Esophagus (tissue), 2 donors: Measurements from ENCODE around the gene NUP93. TPM values are rescaled to one million over a fixed set of nuclear protein-coding genes. Genes with fewer than 3 reads are reported as not detected.

Source experiments
- H3K27ac ChIP-seq, 2 donors: one replicate each; pipeline ENCODE4 v1.5.1; 2013; ENCODE audit warnings: low read depth in 2 of 2, mild to moderate bottlenecking in 2 of 2, inconsistent platforms in 1 of 2, low read length in 1 of 2, moderate library complexity in 1 of 2
- H3K27me3 ChIP-seq, 2 donors: one replicate each; pipeline ENCODE4 v1.6.1; 2013; ENCODE audit warnings: low read length in 2 of 2, control low read depth in 1 of 2, mild to moderate bottlenecking in 1 of 2; ENCODE audit not compliant: insufficient read depth in 2 of 2, control insufficient read depth in 1 of 2
- H3K36me3 ChIP-seq, 2 donors: one replicate each; pipeline ENCODE4 v1.6.1; 2013; ENCODE audit warnings: low read length in 1 of 2; ENCODE audit not compliant: control insufficient read depth in 2 of 2, insufficient read depth in 2 of 2
- H3K4me1 ChIP-seq, 2 donors: one replicate each; pipeline ENCODE4 v1.6.1; 2013; ENCODE audit warnings: low read length in 1 of 2; ENCODE audit not compliant: control insufficient read depth in 2 of 2, insufficient read depth in 2 of 2
- H3K4me3 ChIP-seq, 2 donors: one replicate each; pipeline ENCODE4 v1.5.1; 2013; ENCODE audit warnings: low read length in 2 of 2, mild to moderate bottlenecking in 2 of 2, low read depth in 1 of 2, moderate library complexity in 1 of 2
- H3K9me3 ChIP-seq, 2 donors: one replicate each; pipeline ENCODE4 v1.6.1; 2013; ENCODE audit warnings: mild to moderate bottlenecking in 2 of 2, low read depth in 1 of 2, low read length in 1 of 2, moderate library complexity in 1 of 2; ENCODE audit not compliant: control insufficient read depth in 2 of 2, insufficient read depth in 1 of 2
- WGBS, 2 donors: extraction: QIAGEN DNeasy Blood & Tissue Kit; methylation state at CpG; one replicate each; pipeline ENCODE4 v1.1.7; 2013; 5-methylcytosine and 5-hydroxymethylcytosine counted together
- polyA plus RNA-seq, 2 donors: library from polyadenylated mRNA; stranded (reverse); fragments of 200-250 nt; gene quantifications; one replicate each; pipeline ENCODE4 v1.2.3, GENCODE V29; 2013
- donor health status: healthy with polysubstance abuse.
- donor health status: Bipolar disorder and iron deficiency.

Gene NUP93
- polyA plus RNA-seq, 2 donors = 36.0 to 38.0 TPM

DNA sequence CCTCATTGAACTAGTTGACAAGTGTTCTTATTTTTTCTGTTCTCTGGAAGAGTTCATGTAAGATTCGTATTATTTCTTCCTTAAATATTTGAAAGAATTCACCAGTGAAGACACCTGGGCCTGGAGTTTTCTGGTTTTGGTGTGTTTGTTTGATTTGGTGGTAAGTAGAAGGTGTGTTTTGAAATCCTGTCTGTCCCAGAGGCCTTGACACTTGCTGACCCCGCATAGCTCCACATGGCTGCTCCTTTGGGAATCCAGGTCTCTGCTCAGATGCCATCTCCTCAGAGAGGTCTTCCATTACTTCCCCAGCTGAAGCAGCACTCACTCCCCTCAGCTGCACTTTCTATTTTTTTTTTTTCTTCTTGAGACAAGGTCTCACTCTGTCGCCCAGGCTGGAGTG is 5.7 kb upstream of the NUP93 start:
- Histone ChIP-seq H3K27ac (no peak overlapping the region), H3K4me3 (no peak overlapping the region), H3K4me1 (no peaks in the 10 kb centered on the region), H3K9me3 (no peaks in the 10 kb centered on the region), H3K27me3 (no peaks in the 10 kb centered on the region), H3K36me3 (no peaks in the 10 kb centered on the region)
- WGBS, 2 donors = 93 to 97% methylated on average over 3 of the region's 3 CpGs

GRCh38 chr16:56726283-56726682 is 3.6 kb upstream of the NUP93 start:
- Histone ChIP-seq H3K27me3 (no peaks in the 10 kb centered on the region), H3K27ac (no peak overlapping the region), H3K36me3 (no peaks in the 10 kb centered on the region), H3K9me3 (no peaks in the 10 kb centered on the region), H3K4me1 (no peaks in the 10 kb centered on the region), H3K4me3 (no peak overlapping the region)
- 84 to 95% methylated on average over 2 of the region's 2 CpGs for WGBS, 2 donors

DNA sequence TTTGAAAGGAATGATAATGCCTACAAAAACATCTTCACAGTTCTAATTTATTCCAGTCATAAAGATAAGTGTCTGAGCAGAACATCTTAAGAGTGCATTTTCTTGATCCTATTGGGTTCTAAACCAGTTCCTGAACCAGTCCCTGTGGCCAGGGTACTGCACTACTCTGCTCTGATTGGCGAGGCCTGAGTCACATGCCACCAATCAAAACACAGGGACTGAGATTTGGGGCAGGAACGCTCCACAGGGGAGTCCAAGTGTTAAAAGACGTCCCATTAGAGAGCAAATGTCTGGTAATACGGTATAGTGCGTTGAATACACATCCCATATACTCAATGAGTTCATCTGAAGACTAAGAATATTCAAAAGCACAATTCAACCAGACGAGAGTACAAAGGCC is 3.0 kb upstream of the NUP93 start:
- Histone ChIP-seq H3K9me3 (no peaks in the 10 kb centered on the region), H3K4me3 (no peak overlapping the region), H3K27me3 (no peaks in the 10 kb centered on the region), H3K27ac (no peak overlapping the region), H3K4me1 (no peaks in the 10 kb centered on the region), H3K36me3 (no peaks in the 10 kb centered on the region)
- 91% methylated on average over 6 of the region's 6 CpGs for WGBS, 2 donors

DNA sequence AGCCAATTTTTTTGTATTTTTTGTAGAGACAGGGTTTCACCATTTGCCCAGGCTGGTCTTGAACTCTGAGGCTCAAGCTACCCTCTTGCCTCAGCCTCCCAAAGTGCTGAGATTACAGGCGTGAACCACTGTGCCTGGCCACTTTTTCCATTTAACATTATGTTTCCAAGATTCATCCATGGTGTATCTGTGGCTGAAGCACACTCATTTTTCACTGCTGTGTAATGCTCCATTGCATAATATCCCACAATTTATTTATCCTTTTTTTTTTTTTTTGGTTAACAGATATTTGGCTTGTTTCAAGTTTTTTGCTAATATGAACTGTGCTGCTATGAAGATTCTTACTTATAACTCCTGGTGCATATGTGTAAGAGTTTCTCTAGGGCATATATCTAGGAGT is 1.9 kb upstream of the NUP93 start:
- H3K9me3 ChIP-seq = no peaks in the 10 kb centered on the region
- no peak overlapping the region for H3K27ac ChIP-seq
- WGBS, 2 donors = 89 to 100% methylated on average over 1 of the region's 1 CpG
- no peaks in the 10 kb centered on the region for H3K4me1 ChIP-seq
- H3K27me3 ChIP-seq = no peaks in the 10 kb centered on the region
- no peak overlapping the region for H3K4me3 ChIP-seq
- no peaks in the 10 kb centered on the region for H3K36me3 ChIP-seq

DNA sequence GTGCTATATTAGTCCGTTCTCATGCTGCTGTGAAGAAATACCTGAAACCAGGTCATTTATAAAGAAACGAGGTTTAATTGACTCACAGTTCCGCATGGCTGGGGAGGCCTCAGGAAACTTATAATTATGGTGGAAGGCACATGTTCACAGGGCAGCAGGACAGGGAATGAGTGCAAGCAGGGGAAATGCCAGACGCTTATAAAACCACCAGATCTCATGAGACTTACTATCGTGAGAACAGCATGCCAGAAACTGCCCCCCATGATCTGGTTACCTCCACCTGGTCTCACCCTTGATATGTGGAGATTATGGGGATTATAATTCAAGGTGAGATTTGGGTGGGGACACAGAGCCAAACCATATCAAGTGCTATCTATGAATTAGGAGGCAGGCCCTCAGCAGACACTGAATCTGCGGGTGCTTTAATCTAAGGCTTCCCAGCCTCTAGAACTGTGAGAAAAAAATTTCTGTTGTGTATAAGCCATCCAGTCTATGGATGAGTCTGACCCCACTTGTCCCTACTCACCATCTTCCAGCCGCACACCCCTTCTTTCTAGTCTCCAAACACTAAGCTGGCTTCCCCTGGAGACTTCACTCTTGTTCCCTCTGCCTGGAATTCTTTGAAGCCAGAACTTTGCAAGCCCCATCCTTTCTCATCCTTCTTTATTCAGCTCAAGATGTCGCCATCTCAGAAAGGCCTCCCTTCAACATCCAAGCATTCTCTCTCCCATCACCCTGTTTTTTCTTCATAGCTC is 772 bp upstream of the NUP93 start:
- H3K27me3 ChIP-seq = no peaks in the 10 kb centered on the region
- H3K27ac ChIP-seq = peak overlapping the region; percentile 70 to 96
- 42 to 51% methylated on average over 8 of the region's 8 CpGs for WGBS, 2 donors
- H3K9me3 ChIP-seq = no peaks in the 10 kb centered on the region
- no peaks in the 10 kb centered on the region for H3K36me3 ChIP-seq
- no peaks in the 10 kb centered on the region for H3K4me1 ChIP-seq
- H3K4me3 ChIP-seq = peak overlapping the region; percentile 50 to 83

- 88 to 94% methylated on average over 2 of the region's 2 CpGs for WGBS, 2 donors
Measured at GRCh38 chr16:56732366-56732765, 2.4 kb downstream of the NUP93 start.

GRCh38 chr16:56732832-56733231 is 2.9 kb downstream of the NUP93 start:
- 96 to 97% methylated on average over 1 of the region's 1 CpG for WGBS, 2 donors
- Histone ChIP-seq H3K4me1 (no peaks in the 10 kb centered on the region), H3K4me3 (no peak overlapping the region), H3K9me3 (no peaks in the 10 kb centered on the region), H3K27me3 (no peaks in the 10 kb centered on the region), H3K36me3 (no peaks in the 10 kb centered on the region), H3K27ac (no peak overlapping the region)

More at GRCh38 chr16:56732366-56732765, 2.4 kb downstream of the NUP93 start:
- no peak overlapping the region for H3K27ac ChIP-seq
- H3K4me3 ChIP-seq = no peak overlapping the region
- no peaks in the 10 kb centered on the region for H3K4me1 ChIP-seq
- no peaks in the 10 kb centered on the region for H3K36me3 ChIP-seq
- H3K9me3 ChIP-seq = no peaks in the 10 kb centered on the region
- H3K27me3 ChIP-seq = no peaks in the 10 kb centered on the region

DNA sequence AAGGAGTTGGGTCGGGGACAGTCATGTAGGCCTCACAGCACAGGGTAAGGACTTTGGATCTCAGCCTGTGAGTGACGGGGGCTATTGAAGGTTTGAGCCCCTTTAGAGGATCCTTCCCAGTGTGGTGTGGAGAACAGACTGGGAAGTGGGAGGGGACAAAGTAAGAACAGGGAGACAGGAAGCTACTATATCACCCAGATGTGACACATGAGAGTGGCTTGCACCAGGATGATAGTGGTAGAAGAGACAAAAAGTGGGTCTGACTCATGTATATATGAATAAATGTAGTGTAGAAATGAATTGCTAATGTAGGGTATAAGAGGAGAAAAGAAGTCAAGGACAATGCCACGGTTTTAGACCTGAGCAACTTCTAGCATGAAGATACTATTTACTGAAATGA is 4.5 kb downstream of the NUP93 start:
- H3K27ac ChIP-seq = no peak overlapping the region
- WGBS, 2 donors = 89 to 93% methylated on average over 3 of the region's 3 CpGs
- no peaks in the 10 kb centered on the region for H3K36me3 ChIP-seq
- no peaks in the 10 kb centered on the region for H3K27me3 ChIP-seq
- H3K9me3 ChIP-seq = peaks cover 0 to 2% of the 10 kb centered on the region in 2 donors
- H3K4me1 ChIP-seq = no peaks in the 10 kb centered on the region
- H3K4me3 ChIP-seq = no peak overlapping the region

DNA sequence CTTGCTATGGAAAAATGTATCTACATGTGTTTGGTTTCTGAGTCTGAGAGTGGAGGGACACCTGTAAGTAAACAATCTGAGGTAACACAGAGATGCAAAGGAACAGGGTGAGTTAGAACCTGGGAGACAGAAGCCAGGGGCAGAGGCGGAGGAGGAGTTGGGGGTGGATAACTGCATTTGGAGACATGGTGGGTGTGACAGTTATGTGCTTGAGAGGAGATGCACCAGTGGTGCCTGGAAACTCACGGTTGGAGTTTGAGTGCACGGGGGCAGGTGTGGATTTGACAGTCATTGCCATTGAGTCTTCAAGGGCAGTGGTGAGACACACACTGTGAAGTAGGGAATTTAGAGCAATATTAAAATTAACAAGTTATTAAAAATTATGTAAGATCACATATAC is 6.5 kb downstream of the NUP93 start:
- H3K27ac ChIP-seq = no peak overlapping the region
- no peaks in the 10 kb centered on the region for H3K4me1 ChIP-seq
- no peaks in the 10 kb centered on the region for H3K27me3 ChIP-seq
- peaks cover 0 to 2% of the 10 kb centered on the region in 2 donors for H3K9me3 ChIP-seq
- no peak overlapping the region for H3K4me3 ChIP-seq
- H3K36me3 ChIP-seq = no peaks in the 10 kb centered on the region
- WGBS, 2 donors = 92 to 93% methylated on average over 3 of the region's 3 CpGs

GRCh38 chr16:56737539-56737938 is 7.6 kb downstream of the NUP93 start:
- no peak overlapping the region for H3K4me3 ChIP-seq
- WGBS, 2 donors = 95% methylated on average over 2 of the region's 2 CpGs
- no peaks in the 10 kb centered on the region for H3K27me3 ChIP-seq
- H3K4me1 ChIP-seq = no peaks in the 10 kb centered on the region
- H3K36me3 ChIP-seq = no peaks in the 10 kb centered on the region
- no peak overlapping the region for H3K27ac ChIP-seq
- peaks cover 0 to 2% of the 10 kb centered on the region in 2 donors for H3K9me3 ChIP-seq
